NCI-H1105 treated with DMSO at 0.1 percent for 48 hours (cell line): ENCODE measurements around the gene NCCRP1.
A peak's percentile ranks its signal among the peaks of the same experiment; 100 is the strongest.

Experiments
- DNase-seq: peaks from one replicate; lab custom pipeline; 2025; lab: John Stamatoyannopoulos, UW

The NCCRP1 gene, protein sequence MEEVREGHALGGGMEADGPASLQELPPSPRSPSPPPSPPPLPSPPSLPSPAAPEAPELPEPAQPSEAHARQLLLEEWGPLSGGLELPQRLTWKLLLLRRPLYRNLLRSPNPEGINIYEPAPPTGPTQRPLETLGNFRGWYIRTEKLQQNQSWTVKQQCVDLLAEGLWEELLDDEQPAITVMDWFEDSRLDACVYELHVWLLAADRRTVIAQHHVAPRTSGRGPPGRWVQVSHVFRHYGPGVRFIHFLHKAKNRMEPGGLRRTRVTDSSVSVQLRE

DNA sequence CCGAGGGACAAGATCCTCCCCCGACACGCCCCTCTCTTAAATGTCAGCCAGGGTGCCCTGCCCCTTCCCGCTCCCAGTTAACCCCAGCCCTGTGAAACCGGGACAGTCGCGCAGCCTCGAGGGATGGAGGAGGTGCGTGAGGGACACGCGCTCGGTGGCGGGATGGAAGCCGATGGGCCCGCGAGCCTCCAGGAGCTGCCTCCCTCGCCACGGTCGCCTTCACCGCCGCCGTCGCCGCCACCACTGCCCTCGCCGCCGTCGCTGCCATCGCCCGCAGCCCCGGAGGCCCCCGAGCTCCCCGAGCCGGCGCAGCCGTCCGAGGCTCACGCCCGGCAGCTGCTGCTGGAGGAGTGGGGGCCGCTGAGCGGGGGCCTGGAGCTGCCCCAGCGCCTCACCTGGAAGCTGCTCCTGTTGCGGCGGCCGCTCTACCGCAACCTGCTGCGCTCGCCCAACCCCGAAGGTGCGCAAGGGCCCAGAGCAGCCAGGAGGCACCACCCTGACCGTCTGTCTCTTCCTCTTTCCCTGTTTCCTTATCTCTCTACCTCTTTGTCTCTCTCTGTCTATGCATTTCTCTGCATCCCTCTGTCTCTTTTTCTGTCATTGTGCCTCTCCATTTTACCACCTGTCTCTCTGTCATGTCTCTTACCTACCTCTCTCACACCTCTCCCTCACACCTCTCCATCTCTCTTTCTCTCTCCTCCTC is at the start of gene NCCRP1:
TSS of gene NCCRP1 (plus strand) at position 105 of the 703 bp plus-strand sequence. CDS start at position 124, 19 bp downstream.
- peak; percentile 24 for DNase-seq

- no peak for DNase-seq
Observed at GRCh38 chr19:39147480-39147879, 49.3 kb upstream of the NCCRP1 start.

GRCh38 chr19:39148939-39149529 is 47.7 kb upstream of the NCCRP1 start:
- no peak for DNase-seq

DNA sequence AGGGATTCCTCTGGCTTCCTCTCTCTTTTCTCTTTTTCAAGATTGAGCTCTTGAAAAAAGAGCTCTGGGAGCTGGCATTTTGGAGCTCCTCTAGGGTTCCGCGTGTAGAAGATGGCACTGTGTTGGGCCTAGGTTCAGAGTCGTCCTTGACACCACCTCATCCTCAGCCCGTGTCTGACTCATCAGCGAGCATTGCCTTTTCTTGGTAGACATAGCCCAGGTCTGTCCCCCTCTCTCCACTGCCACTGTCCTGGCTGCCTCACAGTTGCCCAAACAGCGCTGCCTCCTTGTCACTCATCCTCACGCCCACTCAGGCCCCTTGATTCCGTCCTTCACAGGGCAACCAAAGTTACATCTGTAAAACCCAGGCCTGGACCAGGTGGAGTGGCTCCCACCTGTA is 46.5 kb upstream of the NCCRP1 start:
- DNase-seq: no peak

DNA sequence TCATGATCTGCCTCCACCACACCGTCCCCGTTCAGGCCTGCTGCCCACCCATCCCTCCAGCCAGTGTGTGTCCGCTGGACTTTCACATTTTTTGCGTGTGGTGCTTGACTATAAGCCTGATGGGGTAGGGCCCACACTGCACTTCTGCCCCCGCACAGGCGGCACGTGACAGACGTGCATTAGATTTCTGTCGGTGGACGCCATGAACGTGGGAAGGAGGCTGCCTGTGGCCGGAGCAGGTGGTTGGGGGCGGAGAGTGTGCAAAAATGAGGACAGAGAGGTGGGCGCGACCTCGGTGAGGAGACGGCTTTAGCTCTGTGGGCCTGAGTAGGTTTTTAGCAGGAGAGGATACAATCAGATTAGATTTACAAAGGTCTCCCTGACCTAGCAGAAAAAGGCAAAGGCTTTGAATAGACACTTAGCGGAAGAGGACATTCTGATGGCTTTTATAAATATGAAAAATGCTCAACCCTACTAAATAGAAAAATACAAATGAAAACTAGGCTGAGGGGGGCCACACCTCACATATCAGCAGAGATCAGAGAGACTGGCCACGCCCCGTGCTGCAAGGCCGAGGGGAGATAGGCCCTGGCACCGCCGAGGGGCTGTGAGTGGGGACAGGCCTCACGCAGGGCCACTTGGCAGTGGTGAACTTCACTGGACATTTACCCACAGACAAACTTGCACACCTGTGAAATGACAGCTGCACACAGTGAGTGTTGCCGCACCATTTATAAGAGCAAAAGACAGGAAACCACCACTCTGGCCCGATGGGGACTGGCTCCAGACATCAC is 45.8 kb upstream of the NCCRP1 start:
- no peak for DNase-seq

DNA sequence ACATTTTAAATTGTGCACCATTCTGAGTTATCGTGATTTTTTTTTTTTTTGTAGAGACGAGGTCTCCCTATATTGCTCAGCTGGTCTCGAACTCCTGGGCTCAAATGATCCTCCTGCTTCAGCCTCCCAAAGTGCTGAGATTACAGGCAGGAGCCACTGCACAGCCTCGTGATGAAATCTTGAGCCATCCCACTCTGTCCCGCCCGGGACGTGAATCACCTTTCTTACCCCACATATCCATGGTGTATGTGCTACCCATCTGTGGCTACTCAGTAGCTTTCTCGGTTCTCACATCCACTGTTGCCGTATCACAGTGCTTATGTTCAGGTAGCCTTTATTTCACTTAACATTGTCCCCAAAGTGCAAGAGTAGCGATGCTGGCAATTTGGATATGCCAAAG is 44.7 kb upstream of the NCCRP1 start:
- DNase-seq: no peak

GRCh38 chr19:39154100-39154628 is 42.6 kb upstream of the NCCRP1 start:
- DNase-seq: no peak

DNA sequence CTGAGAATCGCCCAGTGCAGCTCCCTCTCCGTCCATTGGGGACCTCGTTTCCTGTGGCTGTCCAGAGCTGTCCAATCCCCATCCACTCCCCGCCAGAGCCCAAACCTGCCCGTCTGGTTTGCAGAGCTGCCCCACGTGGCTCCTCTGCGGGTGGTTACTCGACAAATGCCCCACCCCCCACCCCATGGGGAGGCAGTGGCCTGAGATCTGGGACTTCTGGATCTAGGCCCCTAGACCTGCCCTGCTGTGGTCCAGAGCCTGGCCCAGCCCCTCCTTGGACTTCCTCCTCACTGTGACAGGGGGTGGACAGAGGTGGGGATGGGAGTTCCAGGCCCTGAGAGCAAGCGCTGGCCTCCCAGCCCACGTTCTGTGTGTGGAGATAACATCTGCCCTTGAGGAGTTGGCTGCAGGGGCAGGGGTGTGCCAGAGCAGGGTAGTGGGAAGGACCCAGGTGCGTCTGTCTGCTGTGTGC is 42.1 kb upstream of the NCCRP1 start:
- no peak for DNase-seq

GRCh38 chr19:39155114-39155700 is 41.6 kb upstream of the NCCRP1 start:
- DNase-seq: no peak

DNA sequence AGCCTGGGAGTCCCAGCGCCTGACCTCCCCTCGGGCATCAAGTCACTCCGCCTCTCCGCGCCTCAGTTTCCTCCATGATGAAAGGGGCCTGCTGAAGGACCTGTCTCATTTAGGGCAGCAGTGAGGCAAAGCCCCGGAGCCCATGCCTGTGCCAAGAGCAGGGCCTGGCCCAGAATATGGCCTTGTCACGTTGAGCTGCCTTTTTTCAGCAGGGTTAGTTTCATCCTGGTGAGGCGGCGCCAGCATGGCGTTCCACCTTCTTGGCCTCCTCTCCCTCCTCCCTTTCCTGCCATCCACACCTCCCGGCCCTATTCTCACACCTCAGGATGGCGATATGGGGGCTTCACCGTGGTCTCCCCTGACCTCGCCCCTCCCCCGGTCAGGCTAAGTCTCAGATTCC is 41.0 kb upstream of the NCCRP1 start:
- DNase-seq: no peak

DNA sequence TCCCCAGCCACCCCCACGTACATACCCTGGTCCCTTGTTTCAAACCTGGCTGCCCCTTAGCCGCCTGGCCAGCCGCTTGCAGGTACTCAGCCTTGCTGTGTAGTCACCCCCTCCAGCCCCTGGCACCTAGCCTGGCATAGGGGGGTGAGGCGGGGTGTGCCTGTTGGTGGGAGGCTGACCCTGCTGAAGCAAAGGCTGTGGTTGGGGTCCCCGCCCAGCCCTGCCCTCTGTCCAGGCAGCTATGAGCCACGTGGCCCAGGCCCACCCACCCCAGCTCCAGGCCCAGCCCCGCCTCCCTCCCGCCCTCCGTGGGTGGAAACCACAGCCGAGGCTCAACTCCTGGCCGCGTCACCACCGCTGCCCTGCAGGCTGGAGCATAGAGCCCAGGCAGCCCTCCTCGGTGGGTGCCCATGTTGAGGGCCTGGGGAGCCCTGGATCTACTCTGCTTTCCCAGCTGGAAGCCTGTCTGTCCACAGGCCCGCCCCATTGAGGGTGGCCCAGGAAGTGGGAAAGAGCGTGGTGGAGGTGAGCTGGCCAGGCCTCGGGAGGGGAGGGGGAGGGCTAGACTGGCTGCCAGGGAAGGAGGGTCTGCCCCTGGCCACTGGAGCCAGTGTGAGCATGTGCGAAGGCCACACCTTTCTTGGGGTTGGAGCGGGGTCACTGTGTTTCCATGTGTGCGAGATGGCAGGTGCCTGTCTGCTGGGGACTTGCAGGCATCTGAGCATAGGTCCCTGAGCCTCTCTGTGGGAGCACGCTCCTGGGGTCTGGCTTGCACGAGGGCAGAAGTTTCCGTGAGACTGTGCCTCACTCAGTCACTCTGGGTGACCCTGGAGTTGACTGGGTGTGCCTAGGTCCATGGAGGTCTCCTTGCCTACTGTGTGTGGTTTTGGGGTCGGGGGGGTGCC is 40.2 kb upstream of the NCCRP1 start:
- DNase-seq: no peak

DNA sequence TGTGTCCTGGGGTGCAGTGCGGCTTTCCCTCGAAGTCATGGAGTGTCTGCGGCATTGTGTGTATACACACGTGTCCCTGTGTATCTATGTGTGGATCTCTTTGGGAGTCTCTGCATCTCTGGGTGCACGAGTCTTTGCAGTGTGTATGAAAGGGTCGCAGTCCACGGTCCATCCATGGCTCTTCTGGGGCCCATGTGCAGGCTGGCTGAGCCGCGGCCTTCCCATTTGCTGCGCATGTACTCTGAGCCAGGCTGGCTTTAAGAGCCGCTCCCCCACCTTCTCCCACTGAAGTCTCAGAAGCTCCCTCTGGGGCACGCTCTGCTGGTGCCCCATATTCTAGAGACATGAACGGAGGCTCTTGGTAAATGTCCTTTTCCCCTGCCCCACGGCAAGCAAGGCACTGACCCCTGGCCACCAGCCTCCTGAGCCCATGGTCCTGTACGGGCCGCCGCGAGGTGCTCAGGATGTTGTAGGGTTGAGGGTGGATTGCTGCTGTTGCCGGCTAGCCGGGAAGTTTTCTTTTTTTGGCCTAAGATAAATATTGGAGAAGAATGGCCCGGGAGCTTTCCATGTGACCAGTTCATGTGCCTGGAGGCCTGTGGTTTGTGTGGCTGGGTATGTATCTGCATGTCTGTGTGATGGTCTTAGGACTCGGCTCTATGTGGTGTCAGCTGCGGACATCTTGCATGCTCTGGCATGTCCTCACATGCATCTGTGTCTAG is 39.3 kb upstream of the NCCRP1 start:
- DNase-seq: no peak

- no peak for DNase-seq
Observed at GRCh38 chr19:39157997-39158389, 38.8 kb upstream of the NCCRP1 start.

DNA sequence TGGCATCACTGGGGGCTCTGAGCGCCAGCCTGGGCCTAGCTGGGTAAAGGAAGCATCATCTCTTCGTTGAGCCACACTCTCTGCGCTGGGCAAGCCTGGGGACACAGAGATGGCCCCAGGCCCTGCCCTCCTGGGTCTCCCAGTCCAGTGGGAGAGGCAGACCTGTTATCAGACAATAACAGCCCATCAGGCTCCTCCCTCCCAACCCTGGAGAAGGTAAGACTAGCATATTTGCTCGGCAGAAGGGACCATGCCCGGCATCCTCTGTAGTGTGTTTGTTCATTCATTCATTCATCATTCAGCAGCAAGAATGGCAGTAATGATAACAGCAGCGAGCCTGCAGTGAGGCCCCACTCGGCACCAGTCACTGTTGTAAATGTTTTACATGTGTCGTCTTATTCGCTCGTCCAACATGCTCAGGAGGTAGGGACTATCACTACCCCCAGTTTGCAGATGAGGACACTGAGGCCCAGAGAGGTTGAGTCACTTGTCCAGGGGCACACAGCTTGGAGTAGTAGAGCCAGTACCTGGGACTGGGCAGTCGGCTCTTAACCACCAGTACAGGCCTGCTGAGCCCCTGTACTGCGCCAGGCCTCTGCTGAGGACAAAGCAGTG is 38.0 kb upstream of the NCCRP1 start:
- no peak for DNase-seq

GRCh38 chr19:39160523-39160861 is 36.3 kb upstream of the NCCRP1 start:
- DNase-seq: no peak

DNA sequence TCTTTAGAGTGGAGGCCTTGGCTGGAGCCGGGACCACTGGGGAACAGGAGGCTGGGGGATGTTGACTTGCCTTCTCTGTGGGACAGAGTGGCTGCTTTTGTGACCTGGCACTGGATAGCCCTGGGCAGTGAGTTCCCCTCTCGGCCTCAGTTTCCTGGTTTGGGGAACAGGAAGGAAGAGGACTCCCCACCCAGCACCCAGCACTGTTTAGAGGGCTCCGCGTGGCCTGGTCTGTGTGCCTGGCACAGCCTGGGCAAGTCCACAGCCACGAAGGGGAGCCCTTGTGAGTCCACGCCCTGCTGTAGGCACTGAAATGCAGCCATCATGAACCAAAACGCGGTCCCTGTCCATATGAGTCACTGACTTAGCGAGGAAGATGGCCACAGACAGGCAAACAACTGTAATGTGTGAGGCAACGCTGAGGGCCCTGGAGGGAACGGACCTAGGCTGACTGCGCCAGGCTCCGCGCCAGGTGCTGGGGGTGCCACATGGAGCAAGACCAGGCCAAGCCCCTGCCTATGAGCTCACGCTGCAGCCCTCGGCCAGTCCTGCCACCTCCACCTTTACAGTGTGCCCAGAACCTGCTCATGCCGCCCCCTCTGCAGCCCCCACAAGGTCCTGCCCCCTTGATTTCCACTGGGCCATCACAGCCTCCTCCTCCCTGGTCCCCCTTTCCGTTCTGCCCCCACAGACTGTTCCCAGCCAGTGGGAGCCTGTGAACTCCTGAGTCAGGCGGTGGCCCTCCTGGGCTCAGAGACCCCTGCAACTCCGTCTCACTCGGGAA is 35.7 kb upstream of the NCCRP1 start:
- no peak for DNase-seq

DNA sequence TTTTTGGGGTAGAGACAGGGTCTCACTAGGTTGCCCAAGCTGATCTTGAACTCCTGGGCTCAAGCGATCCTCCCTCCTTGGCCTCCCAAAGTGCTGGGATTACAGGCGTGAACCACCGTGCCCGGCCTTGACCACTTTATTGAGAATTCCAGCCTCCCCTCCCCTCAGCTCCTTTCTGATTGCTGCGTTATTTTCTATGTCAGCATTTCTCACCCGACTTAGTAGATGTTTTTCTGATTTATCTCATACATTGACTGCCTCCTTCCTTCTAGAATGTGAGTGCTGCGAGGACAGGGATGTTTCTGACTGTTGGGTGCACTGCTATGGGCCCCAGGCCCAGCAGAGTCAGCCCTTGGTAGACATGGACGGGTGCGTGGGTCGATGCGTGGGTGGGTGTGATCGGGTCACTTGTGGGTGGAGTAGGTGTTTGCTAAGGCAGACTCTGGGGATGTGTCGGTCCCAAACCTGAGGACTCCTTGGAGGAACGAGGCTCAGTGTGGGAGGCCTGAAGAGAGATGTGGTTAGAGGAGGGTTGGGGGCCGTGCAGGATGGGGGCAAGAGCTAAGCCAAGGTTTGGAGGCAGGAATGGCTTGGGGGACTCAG is 34.2 kb upstream of the NCCRP1 start:
- DNase-seq: no peak

DNA sequence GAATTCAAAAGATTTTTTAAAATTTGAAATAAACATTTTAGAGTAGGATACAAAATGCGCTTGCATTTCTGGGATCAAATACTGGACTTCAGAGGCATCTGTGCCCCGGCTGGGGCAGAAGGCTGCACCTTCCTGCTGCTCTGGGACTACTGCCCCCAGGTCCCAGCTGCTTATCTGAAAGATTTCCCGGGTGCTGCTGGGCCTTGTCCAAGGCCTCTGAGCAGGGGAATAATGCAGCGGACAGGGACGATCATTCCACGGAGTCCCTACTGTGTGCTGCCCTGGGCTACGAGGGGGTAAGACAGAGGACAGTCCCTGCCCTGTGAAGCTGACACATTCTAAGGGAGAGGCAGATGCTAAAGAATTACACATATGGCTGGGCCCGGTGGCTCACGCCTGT is 33.1 kb upstream of the NCCRP1 start:
- no peak for DNase-seq

GRCh38 chr19:39164289-39164688 is 32.5 kb upstream of the NCCRP1 start:
- DNase-seq: no peak
